ENCODE data around the gene GBP5. TPM values are rescaled to one million over a fixed set of nuclear protein-coding genes. Genes with fewer than 3 reads are reported as not detected.

Gene GBP5
- total and polyA plus RNA-seq, 4 donors: 0.78 to 3.8 (median 1.7) TPM

- Histone ChIP-seq H3K4me3 (ENCODE audit: low read depth in 1 of 3, low read length in 3 of 3) (no peak overlapping the region), H3K27me3 (ENCODE audit: control insufficient read depth in 4 of 4, insufficient read depth in 4 of 4, low read length in 3 of 4) (no peaks in the 10 kb centered on the region), H3K36me3 (ENCODE audit: control insufficient read depth in 4 of 4, insufficient read depth in 3 of 4, low read depth in 1 of 4, low read length in 3 of 4) (no peaks in the 10 kb centered on the region), H3K9ac (ENCODE audit: low read depth in 1 of 2, low read length in 2 of 2) (no peak overlapping the region), H3K27ac (ENCODE audit: low read depth in 1 of 2, low read length in 2 of 2) (no peak overlapping the region), H3K9me3 (ENCODE audit: control insufficient read depth in 4 of 4, low read length in 3 of 4) (peaks cover 0 to 9% (median 2%) of the 10 kb centered on the region in 4 donors), H3K4me1 (ENCODE audit: control insufficient read depth in 4 of 4, insufficient read depth in 4 of 4, low read length in 3 of 4) (peaks cover 9 to 22% (median 19%) of the 10 kb centered on the region in 4 donors)
- no peak for TF ChIP-seq SP1 (IDR thresholded peaks at IDR 0.05)
- no peak for TF ChIP-seq RAD21 (IDR thresholded peaks at IDR 0.05)
- TF ChIP-seq JUND (IDR thresholded peaks at IDR 0.05): no peak
- no peak for TF ChIP-seq HNF4G (IDR thresholded peaks at IDR 0.05)
- no peak for TF ChIP-seq FOXA2 (IDR thresholded peaks at IDR 0.05)
- no peak for TF ChIP-seq GABPA (IDR thresholded peaks at IDR 0.05 in 1 of 2, conservative IDR thresholded peaks at IDR 0.05 in 1 of 2)
- no peak for TF ChIP-seq EGR1 (IDR thresholded peaks at IDR 0.05; ENCODE audit: low read depth in 2 of 2)
- no peak for TF ChIP-seq FOXA1 (IDR thresholded peaks at IDR 0.05)
- TF ChIP-seq ZBTB33 (IDR thresholded peaks at IDR 0.05): no peak
- no peak for TF ChIP-seq MAX (IDR thresholded peaks at IDR 0.05)
- no peak for DNase-seq (ENCODE audit: low spot score)
Observed at GRCh38 chr1:89312572-89312971, 39.9 kb upstream of the GBP5 start.

- Histone ChIP-seq H3K27me3 (ENCODE audit: control insufficient read depth in 4 of 4, insufficient read depth in 4 of 4, low read length in 3 of 4) (no peaks in the 10 kb centered on the region), H3K27ac (ENCODE audit: low read depth in 1 of 2, low read length in 2 of 2) (peak overlapping the region; percentile 82 to 90), H3K4me3 (ENCODE audit: low read depth in 1 of 3, low read length in 3 of 3) (no peak overlapping the region), H3K9ac (ENCODE audit: low read depth in 1 of 2, low read length in 2 of 2) (no peak overlapping the region), H3K9me3 (ENCODE audit: control insufficient read depth in 4 of 4, low read length in 3 of 4) (peaks cover 0 to 9% (median 2%) of the 10 kb centered on the region in 4 donors), H3K36me3 (ENCODE audit: control insufficient read depth in 4 of 4, insufficient read depth in 3 of 4, low read depth in 1 of 4, low read length in 3 of 4) (no peaks in the 10 kb centered on the region), H3K4me1 (ENCODE audit: control insufficient read depth in 4 of 4, insufficient read depth in 4 of 4, low read length in 3 of 4) (peaks cover 9 to 22% (median 19%) of the 10 kb centered on the region in 4 donors)
- 17% methylated on average over 4 of the region's 4 CpGs for WGBS
- no peak for TF ChIP-seq MAX (IDR thresholded peaks at IDR 0.05)
- peak; percentile 44 for TF ChIP-seq SP1 (IDR thresholded peaks at IDR 0.05)
- no peak for TF ChIP-seq EGR1 (IDR thresholded peaks at IDR 0.05; ENCODE audit: low read depth in 2 of 2)
- TF ChIP-seq FOXA1 (IDR thresholded peaks at IDR 0.05): no peak
- TF ChIP-seq NR2F2 (IDR thresholded peaks at IDR 0.05): no peak
- TF ChIP-seq RAD21 (IDR thresholded peaks at IDR 0.05): no peak
- peak; percentile 48 to 64 for TF ChIP-seq RXRA (IDR thresholded peaks at IDR 0.05)
- no peak for TF ChIP-seq FOXA2 (IDR thresholded peaks at IDR 0.05)
- TF ChIP-seq GABPA (IDR thresholded peaks at IDR 0.05 in 1 of 2, conservative IDR thresholded peaks at IDR 0.05 in 1 of 2): no peak
- TF ChIP-seq TAF1 (conservative IDR thresholded peaks at IDR 0.05): no peak
- no peak for TF ChIP-seq YY1 (IDR thresholded peaks at IDR 0.05)
- no peak for TF ChIP-seq JUND (IDR thresholded peaks at IDR 0.05)
- peak in 1 of 2 donors; percentile 30 for TF ChIP-seq HNF4A (conservative IDR thresholded peaks at IDR 0.05)
- no peak for TF ChIP-seq ZBTB33 (IDR thresholded peaks at IDR 0.05)
- DNase-seq (ENCODE audit: low spot score): no peak
Observed at GRCh38 chr1:89311757-89312156, 39.1 kb upstream of the GBP5 start.
